ENCODE measurements around the gene ECHS1. TPM values are rescaled to one million over a fixed set of nuclear protein-coding genes. Genes with fewer than 3 reads are reported as not detected.

Gene ECHS1
- total and polyA plus RNA-seq, 2 donors (not counting 1 experiment from before 2014, with no cell fraction given): 19.3 to 29.5 TPM

DNA sequence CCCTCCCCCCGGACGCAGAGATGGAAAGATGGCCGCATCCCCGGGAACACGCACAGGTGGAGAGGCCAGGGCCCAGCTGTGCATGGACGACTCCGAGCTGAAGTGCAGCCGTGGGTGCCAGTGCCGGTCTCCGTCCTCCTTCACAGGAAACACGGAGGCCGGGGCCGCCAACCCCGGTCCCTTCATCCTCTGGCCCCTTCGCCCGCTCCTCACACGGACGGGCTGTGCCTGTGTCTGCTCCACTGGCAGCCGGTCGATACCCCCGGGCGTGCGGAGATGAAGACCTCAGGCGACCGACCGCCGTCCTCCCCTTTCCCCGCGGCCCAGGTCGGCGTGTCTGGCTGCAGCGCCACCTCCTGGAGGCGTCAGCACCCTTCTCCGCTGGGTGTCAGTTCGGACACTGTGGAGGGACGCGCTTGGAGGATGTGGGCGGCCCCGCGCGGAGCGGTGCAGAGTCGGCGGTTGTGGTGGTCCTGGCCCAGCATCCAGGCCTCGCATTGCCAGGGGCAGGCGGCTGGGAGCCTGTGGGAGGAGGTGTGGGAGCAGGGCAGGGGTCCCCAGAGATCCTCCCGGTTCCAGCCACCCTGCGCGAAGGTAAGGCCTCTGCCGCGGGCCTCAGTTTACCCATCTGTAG lies 54.5 kb downstream of the ECHS1 start:
- POLR2A ChIA-PET: no interaction called here

GRCh38 chr10:133316732-133317131 lies 56.4 kb downstream of the ECHS1 start:
- POLR2A ChIA-PET: no interaction called here
- Histone ChIP-seq H3K9ac (ENCODE audit: low read length) (no peak overlapping the region), H3K4me2 (replicated peaks; ENCODE audit: low read depth, low read length, poor library complexity, severe bottlenecking) (no peak overlapping the region), H3K79me2 (ENCODE audit: control insufficient read depth, insufficient read depth, low read length) (no peaks in the 10 kb centered on the region), H4K20me1 (ENCODE audit: control insufficient read depth, insufficient read depth, low read length, poor library complexity, severe bottlenecking) (no peaks in the 10 kb centered on the region), H3K27me3 (replicated peaks in 1 of 4; ENCODE audit: control extremely low read depth in 1 of 4, control insufficient read depth in 3 of 4, insufficient read depth in 4 of 4, low read length in 3 of 4) (peaks cover 0 to 14% (median 5%) of the 10 kb centered on the region in 4 experiments), H3K27ac (ENCODE audit: low read length in 2 of 2) (no peak overlapping the region), H3K36me3 (replicated peaks in 1 of 2; ENCODE audit: control extremely low read depth in 1 of 2, control insufficient read depth in 1 of 2, extremely low read depth in 1 of 2, insufficient read depth in 2 of 2, low read length in 1 of 2) (peaks cover 0 to 9% of the 10 kb centered on the region in 2 experiments), H3K4me3 (ENCODE audit: control extremely low read depth in 1 of 5, extremely low read depth in 1 of 5, insufficient read depth in 1 of 5, low read depth in 2 of 5, low read length in 4 of 5) (no peak overlapping the region), H2AFZ (ENCODE audit: insufficient read depth, low read depth, low read length, poor library complexity, severe bottlenecking) (no peak overlapping the region), H3K4me1 (ENCODE audit: control insufficient read depth in 2 of 2, insufficient read depth in 2 of 2, low read length in 2 of 2) (peaks cover 9 to 15% of the 10 kb centered on the region in 2 donors), H3K9me3 (ENCODE audit: control extremely low read depth in 1 of 3, control insufficient read depth in 2 of 3, insufficient read depth in 1 of 3, low read length in 2 of 3) (peaks cover 0 to 20% (median 0%) of the 10 kb centered on the region in 3 donors)
- no peak overlapping the region for H3K4me3 Mint-ChIP-seq
- no CpG with 5 or more reads among the region's 7 CpGs for WGBS (ENCODE audit: insufficient coverage)
- H3K4me1 Mint-ChIP-seq: peaks cover 18% of the 10 kb centered on the region
- no peak overlapping the region for H3K27ac Mint-ChIP-seq
- intact Hi-C loops (cut with micrococcal nuclease): no loop called here
- CTCF ChIA-PET: interaction anchor here (0.8 to 4.2 kb wide), 2 partner anchors 12 to 169 kb away, joined by 3 to 21 read pairs; no protein-coding TSS in a partner anchor
- ATAC-seq (ENCODE audit: low read depth): no peak
- TF ChIP-seq, protein P1, sequence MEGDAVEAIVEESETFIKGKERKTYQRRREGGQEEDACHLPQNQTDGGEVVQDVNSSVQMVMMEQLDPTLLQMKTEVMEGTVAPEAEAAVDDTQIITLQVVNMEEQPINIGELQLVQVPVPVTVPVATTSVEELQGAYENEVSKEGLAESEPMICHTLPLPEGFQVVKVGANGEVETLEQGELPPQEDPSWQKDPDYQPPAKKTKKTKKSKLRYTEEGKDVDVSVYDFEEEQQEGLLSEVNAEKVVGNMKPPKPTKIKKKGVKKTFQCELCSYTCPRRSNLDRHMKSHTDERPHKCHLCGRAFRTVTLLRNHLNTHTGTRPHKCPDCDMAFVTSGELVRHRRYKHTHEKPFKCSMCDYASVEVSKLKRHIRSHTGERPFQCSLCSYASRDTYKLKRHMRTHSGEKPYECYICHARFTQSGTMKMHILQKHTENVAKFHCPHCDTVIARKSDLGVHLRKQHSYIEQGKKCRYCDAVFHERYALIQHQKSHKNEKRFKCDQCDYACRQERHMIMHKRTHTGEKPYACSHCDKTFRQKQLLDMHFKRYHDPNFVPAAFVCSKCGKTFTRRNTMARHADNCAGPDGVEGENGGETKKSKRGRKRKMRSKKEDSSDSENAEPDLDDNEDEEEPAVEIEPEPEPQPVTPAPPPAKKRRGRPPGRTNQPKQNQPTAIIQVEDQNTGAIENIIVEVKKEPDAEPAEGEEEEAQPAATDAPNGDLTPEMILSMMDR (IDR thresholded peaks at IDR 0.05): no peak
- TF ChIP-seq EZH2 (IDR thresholded peaks at IDR 0.05; ENCODE audit: borderline replicate concordance, insufficient read depth, low read depth, low read length, poor library complexity, severe bottlenecking): no peak
- DNase-seq: no peak
- H3K27me3 Mint-ChIP-seq: peaks cover 16% of the 10 kb centered on the region
- peaks cover 5% of the 10 kb centered on the region for H3K9me3 Mint-ChIP-seq (ENCODE audit: insufficient read depth)

More for the DNA sequence above, 54.5 kb downstream of the ECHS1 start:
- Histone ChIP-seq H3K79me2 (ENCODE audit: control insufficient read depth, insufficient read depth, low read length) (no peaks in the 10 kb centered on the region), H3K27ac (ENCODE audit: low read length in 2 of 2) (no peak overlapping the region), H3K36me3 (replicated peaks in 1 of 2; ENCODE audit: control extremely low read depth in 1 of 2, control insufficient read depth in 1 of 2, extremely low read depth in 1 of 2, insufficient read depth in 2 of 2, low read length in 1 of 2) (no peaks in the 10 kb centered on the region), H3K4me3 (ENCODE audit: control extremely low read depth in 1 of 5, extremely low read depth in 1 of 5, insufficient read depth in 1 of 5, low read depth in 2 of 5, low read length in 4 of 5) (peak overlapping the region in 4 of 5 experiments; percentile 18 to 44 (median 28)), H3K9ac (ENCODE audit: low read length) (peak overlapping the region; percentile 54), H4K20me1 (ENCODE audit: control insufficient read depth, insufficient read depth, low read length, poor library complexity, severe bottlenecking) (no peaks in the 10 kb centered on the region), H3K9me3 (ENCODE audit: control extremely low read depth in 1 of 3, control insufficient read depth in 2 of 3, insufficient read depth in 1 of 3, low read length in 2 of 3) (peaks cover 0 to 20% (median 0%) of the 10 kb centered on the region in 3 donors), H3K4me1 (ENCODE audit: control insufficient read depth in 2 of 2, insufficient read depth in 2 of 2, low read length in 2 of 2) (peaks cover 9 to 15% of the 10 kb centered on the region in 2 donors), H3K27me3 (replicated peaks in 1 of 4; ENCODE audit: control extremely low read depth in 1 of 4, control insufficient read depth in 3 of 4, insufficient read depth in 4 of 4, low read length in 3 of 4) (peaks cover 0 to 14% (median 7%) of the 10 kb centered on the region in 4 experiments), H3K4me2 (replicated peaks; ENCODE audit: low read depth, low read length, poor library complexity, severe bottlenecking) (peak overlapping the region; percentile 87), H2AFZ (ENCODE audit: insufficient read depth, low read depth, low read length, poor library complexity, severe bottlenecking) (peak overlapping the region; percentile 71)
- no peak for TF ChIP-seq EZH2 (IDR thresholded peaks at IDR 0.05; ENCODE audit: borderline replicate concordance, insufficient read depth, low read depth, low read length, poor library complexity, severe bottlenecking)
- TF ChIP-seq, protein P1 (IDR thresholded peaks at IDR 0.05): peak; percentile 92
- Mint-ChIP-seq H3K4me1 (peaks cover 18% of the 10 kb centered on the region), H3K27ac (no peak overlapping the region), H3K27me3 (peaks cover 24% of the 10 kb centered on the region), H3K9me3 (ENCODE audit: insufficient read depth) (peaks cover 5% of the 10 kb centered on the region), H3K4me3 (peak overlapping the region; percentile 71)
- ATAC-seq (ENCODE audit: low read depth): peak; percentile 92
- peak; percentile 77 for DNase-seq
- CTCF ChIA-PET: interaction anchor here (0.6 to 3.4 kb wide), 5 partner anchors 9 to 175 kb away, joined by 3 to 11 read pairs (median 4); no protein-coding TSS in a partner anchor
- 8% methylated on average over 50 of the region's 51 CpGs for WGBS (ENCODE audit: insufficient coverage)
- intact Hi-C loops (cut with micrococcal nuclease): loop anchor here (2.0 kb wide), 1 partner anchor 414 kb away; no protein-coding TSS in a partner anchor

All from B cell (primary cell).